ENCODE results near the gene CDH4. TPM values are rescaled to one million over a fixed set of nuclear protein-coding genes. Genes with fewer than 3 reads are reported as not detected.

The CDH4 gene
- total RNA-seq, 4 donors from 2014 or later, result not detected

DNA sequence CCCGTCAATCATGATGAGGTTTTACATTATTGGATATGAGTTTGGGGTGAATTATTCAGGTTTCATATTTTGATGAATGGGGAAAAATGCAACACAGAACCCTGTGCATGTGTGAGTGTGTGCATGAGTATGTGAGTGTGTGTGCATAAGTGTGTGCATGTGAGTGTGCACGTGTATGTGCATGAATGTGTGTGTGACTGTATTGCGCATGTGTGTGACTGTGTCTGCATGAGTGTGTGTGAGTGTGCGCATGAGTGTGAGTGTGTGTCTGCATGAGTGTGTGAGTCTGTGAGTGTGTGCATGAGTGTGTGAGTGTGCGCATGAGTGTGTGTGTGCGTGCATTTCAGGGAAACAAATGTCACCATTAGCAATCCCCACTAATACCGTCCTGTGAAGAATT, 18.5 kb upstream of the CDH4 start:
- peaks cover 4% of the 10 kb centered on the region for H3K27me3 ChIP-seq
- H3K27ac ChIP-seq, result no peak overlapping the region
- H3K4me3 ChIP-seq, result no peak overlapping the region
- intact Hi-C loops (cut with DNase I; ENCODE audit: low total_unique reads), result no loop called here
- DNase-seq, result no peak
- WGBS, 2 donors (ENCODE audit: low coverage in 1 of 2), result 85 to 87% methylated on average over 2 to 7 of the region's 7 CpGs
- TF ChIP-seq, protein P1, sequence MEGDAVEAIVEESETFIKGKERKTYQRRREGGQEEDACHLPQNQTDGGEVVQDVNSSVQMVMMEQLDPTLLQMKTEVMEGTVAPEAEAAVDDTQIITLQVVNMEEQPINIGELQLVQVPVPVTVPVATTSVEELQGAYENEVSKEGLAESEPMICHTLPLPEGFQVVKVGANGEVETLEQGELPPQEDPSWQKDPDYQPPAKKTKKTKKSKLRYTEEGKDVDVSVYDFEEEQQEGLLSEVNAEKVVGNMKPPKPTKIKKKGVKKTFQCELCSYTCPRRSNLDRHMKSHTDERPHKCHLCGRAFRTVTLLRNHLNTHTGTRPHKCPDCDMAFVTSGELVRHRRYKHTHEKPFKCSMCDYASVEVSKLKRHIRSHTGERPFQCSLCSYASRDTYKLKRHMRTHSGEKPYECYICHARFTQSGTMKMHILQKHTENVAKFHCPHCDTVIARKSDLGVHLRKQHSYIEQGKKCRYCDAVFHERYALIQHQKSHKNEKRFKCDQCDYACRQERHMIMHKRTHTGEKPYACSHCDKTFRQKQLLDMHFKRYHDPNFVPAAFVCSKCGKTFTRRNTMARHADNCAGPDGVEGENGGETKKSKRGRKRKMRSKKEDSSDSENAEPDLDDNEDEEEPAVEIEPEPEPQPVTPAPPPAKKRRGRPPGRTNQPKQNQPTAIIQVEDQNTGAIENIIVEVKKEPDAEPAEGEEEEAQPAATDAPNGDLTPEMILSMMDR (IDR thresholded peaks at IDR 0.05), result no peak
- TF ChIP-seq POLR2AphosphoS5 (IDR thresholded peaks at IDR 0.05) (no peak), POLR2A (IDR thresholded peaks at IDR 0.05) (no peak), EP300 (IDR thresholded peaks at IDR 0.05; ENCODE audit: low read depth) (no peak)
- H3K4me1 ChIP-seq, result no peaks in the 10 kb centered on the region
- no peaks in the 10 kb centered on the region for H3K36me3 ChIP-seq
- no peaks in the 10 kb centered on the region for H3K9me3 ChIP-seq
- in situ Hi-C loops (cut with MboI; ENCODE audit: low pct_ligation_motif_present in 1 of 4, low pct_unique_long_range_greater_than_20kb in 1 of 4, low sequenced_read_pairs in 3 of 4), result loop anchor here in 2 of 4 donors (25.0 kb wide), 1 partner anchor 1021 kb away; no protein-coding TSS in a partner anchor

DNA sequence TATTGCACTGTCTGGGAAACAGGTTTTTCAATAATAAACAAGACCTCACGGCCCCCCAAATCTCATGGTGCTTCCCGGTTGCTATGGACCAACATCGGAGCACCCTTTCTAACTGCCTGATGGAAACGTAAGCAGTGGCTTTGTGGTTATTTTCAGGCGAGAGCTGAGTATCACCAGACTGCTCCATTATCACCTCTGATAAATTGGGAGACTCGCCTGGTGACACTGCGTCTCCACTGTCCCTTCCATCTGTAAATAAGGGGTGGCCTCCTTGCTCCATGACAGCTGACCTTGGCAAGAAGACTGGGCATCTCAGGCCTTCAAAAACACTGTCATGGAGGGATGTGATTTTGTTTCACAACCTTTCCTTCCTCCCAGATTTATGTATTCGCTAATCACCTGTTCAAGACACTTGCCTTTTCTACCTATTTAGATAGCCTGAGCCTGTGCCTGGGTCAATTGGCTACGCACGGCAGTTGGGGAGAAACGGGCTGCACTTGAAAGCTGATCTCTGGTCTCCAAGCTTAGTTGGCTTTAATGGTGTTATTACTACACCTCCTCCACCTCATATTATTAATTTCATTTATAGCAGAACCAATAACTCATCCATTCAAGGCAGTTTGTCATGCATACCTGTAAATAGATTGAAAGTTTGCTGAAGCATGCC, 17.7 kb upstream of the CDH4 start:
- DNase-seq, result no peak
- Histone ChIP-seq H3K4me3 (no peak overlapping the region), H3K27ac (no peak overlapping the region), H3K9me3 (no peaks in the 10 kb centered on the region), H3K4me1 (no peaks in the 10 kb centered on the region), H3K36me3 (no peaks in the 10 kb centered on the region), H3K27me3 (no peaks in the 10 kb centered on the region)
- intact Hi-C loops (cut with DNase I; ENCODE audit: low total_unique reads), result no loop called here
- in situ Hi-C loops (cut with MboI; ENCODE audit: low pct_ligation_motif_present in 1 of 4, low pct_unique_long_range_greater_than_20kb in 1 of 4, low sequenced_read_pairs in 3 of 4), result loop anchor here in 2 of 4 donors (25.0 kb wide), 1 partner anchor 1022 kb away; no protein-coding TSS in a partner anchor
- TF ChIP-seq, protein P1 (IDR thresholded peaks at IDR 0.05), result no peak
- no peak for TF ChIP-seq POLR2AphosphoS5 (IDR thresholded peaks at IDR 0.05)
- no peak for TF ChIP-seq POLR2A (IDR thresholded peaks at IDR 0.05)
- no peak for TF ChIP-seq EP300 (IDR thresholded peaks at IDR 0.05; ENCODE audit: low read depth)
- WGBS, 2 donors (ENCODE audit: low coverage in 1 of 2), result 74 to 79% methylated on average over 6 to 11 of the region's 11 CpGs

- H3K36me3 ChIP-seq, result no peaks in the 10 kb centered on the region
- intact Hi-C loops (cut with DNase I; ENCODE audit: low total_unique reads) (no loop called here), in situ Hi-C loops (cut with MboI; ENCODE audit: low pct_ligation_motif_present in 1 of 4, low pct_unique_long_range_greater_than_20kb in 1 of 4, low sequenced_read_pairs in 3 of 4) (loop anchor here in 2 of 4 donors (25.0 kb wide), 1 partner anchor 1024 kb away; no protein-coding TSS in a partner anchor)
- no peaks in the 10 kb centered on the region for H3K9me3 ChIP-seq
- no peak overlapping the region for H3K27ac ChIP-seq
- H3K4me3 ChIP-seq, result no peak overlapping the region
- H3K27me3 ChIP-seq, result peaks cover 6% of the 10 kb centered on the region
- no peak for TF ChIP-seq EP300 (IDR thresholded peaks at IDR 0.05; ENCODE audit: low read depth)
- TF ChIP-seq POLR2AphosphoS5 (IDR thresholded peaks at IDR 0.05), result no peak
- TF ChIP-seq, protein P1 (IDR thresholded peaks at IDR 0.05), result no peak
- no peak for TF ChIP-seq POLR2A (IDR thresholded peaks at IDR 0.05)
- H3K4me1 ChIP-seq, result no peaks in the 10 kb centered on the region
- 56 to 58% methylated on average over 2 to 4 of the region's 4 CpGs for WGBS, 2 donors (ENCODE audit: low coverage in 1 of 2)
- no peak for DNase-seq
Observed at GRCh38 chr20:61236713-61237112, 15.3 kb upstream of the CDH4 start.

GRCh38 chr20:61238813-61239212, 13.2 kb upstream of the CDH4 start:
- in situ Hi-C loops (cut with MboI; ENCODE audit: low pct_ligation_motif_present in 1 of 4, low pct_unique_long_range_greater_than_20kb in 1 of 4, low sequenced_read_pairs in 3 of 4), result loop anchor here in 2 of 4 donors (25.0 kb wide), 1 partner anchor 1027 kb away; no protein-coding TSS in a partner anchor
- no peak for TF ChIP-seq EP300 (IDR thresholded peaks at IDR 0.05; ENCODE audit: low read depth)
- TF ChIP-seq POLR2A (IDR thresholded peaks at IDR 0.05), result no peak
- TF ChIP-seq, protein P1 (IDR thresholded peaks at IDR 0.05), result no peak
- no peak for TF ChIP-seq POLR2AphosphoS5 (IDR thresholded peaks at IDR 0.05)
- Histone ChIP-seq H3K4me3 (no peak overlapping the region), H3K4me1 (no peaks in the 10 kb centered on the region), H3K36me3 (no peaks in the 10 kb centered on the region), H3K9me3 (no peaks in the 10 kb centered on the region), H3K27ac (no peak overlapping the region), H3K27me3 (peaks cover 6% of the 10 kb centered on the region)
- no peak for DNase-seq
- 54% methylated on average over 4 of the region's 4 CpGs; no CpG with 5 or more reads in 1 of the 2 donors for WGBS, 2 donors (ENCODE audit: low coverage in 1 of 2)
- intact Hi-C loops (cut with DNase I; ENCODE audit: low total_unique reads), result no loop called here
